HFFc6 (cell line): Measurements from ENCODE around the gene TIGD3. TPM values are rescaled to one million over a fixed set of nuclear protein-coding genes. Genes with fewer than 3 reads are reported as not detected.
"Not testable (repeated sequence)": the region's sequence is repeated elsewhere in the genome, so short reads cannot be mapped to it uniquely, and the experiment has no call there.

Source experiments
- DNase-seq: peaks from one replicate; pipeline ENCODE4 v3.0.0-alpha.2; 2018
- H3K27ac Mint-ChIP-seq: 2 replicates; pipeline ENCODE4 v1.8.0; 2020; ENCODE audit warnings: mild to moderate bottlenecking, mixed read lengths
- H3K27me3 Mint-ChIP-seq: 2 replicates; pipeline ENCODE4 v1.8.0; 2021; ENCODE audit warnings: mild to moderate bottlenecking, moderate library complexity, mixed read lengths; ENCODE audit not compliant: insufficient read depth
- H3K36me3 Mint-ChIP-seq: 2 replicates; pipeline ENCODE4 v1.8.0; 2021; ENCODE audit warnings: low read depth, mixed read lengths
- H3K4me1 Mint-ChIP-seq: 2 replicates; pipeline ENCODE4 v1.8.0; 2020; ENCODE audit warnings: low read depth, mixed read lengths
- H3K4me3 Mint-ChIP-seq: 2 replicates; pipeline ENCODE4 v1.8.0; 2020; ENCODE audit warnings: mild to moderate bottlenecking, moderate library complexity, mixed read lengths
- H3K9me3 Mint-ChIP-seq: 2 replicates; pipeline ENCODE4 v1.8.0; 2020; ENCODE audit warnings: mild to moderate bottlenecking, mixed read lengths
- CTCF ChIP-seq: fragments of 200-600 bp; sonication (generic); IDR thresholded peaks from 2 replicates; pipeline ENCODE4 v1.5.0; 2021; ENCODE audit warnings: antibody characterized with exemption, mild to moderate bottlenecking
- total RNA-seq, 6 experiments: library from RNA; stranded (reverse); fragmentation: NEBNext Ultra II Directional; extraction: Animal tissue kit (Norgen Biotek cat#: 25700); gene quantifications; 2 replicates in 1 of 6; 3 replicates in 5 of 6; pipeline ENCODE4 v1.2.3, GENCODE V29; 2021

Gene TIGD3
- total RNA-seq, 6 experiments from 2014 or later: 0.12 to 0.13 TPM; not detected in 4

- TF ChIP-seq CTCF: no peak
- no peak for DNase-seq
- Mint-ChIP-seq H3K9me3 (no peaks in the 10 kb centered on the region), H3K36me3 (peaks cover 5% of the 10 kb centered on the region; the same call in 1 of the 2 replicates), H3K27me3 (peaks cover 9% of the 10 kb centered on the region), H3K4me1 (peaks cover 12% of the 10 kb centered on the region), H3K4me3 (peak overlapping the region; percentile 60), H3K27ac (peak overlapping the region; percentile 77)
Observed at GRCh38 chr11:65329478-65329877, 25.1 kb upstream of the TIGD3 start.

GRCh38 chr11:65329944-65330403, 24.6 kb upstream of the TIGD3 start:
- TF ChIP-seq CTCF: peak; percentile 97
- H3K4me3 Mint-ChIP-seq: peak overlapping the region; percentile 60
- peaks cover 7% of the 10 kb centered on the region for H3K27me3 Mint-ChIP-seq
- peak overlapping the region; percentile 77 for H3K27ac Mint-ChIP-seq
- DNase-seq: peak; percentile 84
- peaks cover 5% of the 10 kb centered on the region; the same call in 1 of the 2 replicates for H3K36me3 Mint-ChIP-seq
- H3K4me1 Mint-ChIP-seq: peaks cover 15% of the 10 kb centered on the region
- H3K9me3 Mint-ChIP-seq: no peaks in the 10 kb centered on the region

- Mint-ChIP-seq H3K4me1 (peaks cover 20% of the 10 kb centered on the region), H3K4me3 (peak overlapping the region; percentile 60; the same call in 1 of the 2 replicates), H3K27ac (peak overlapping the region; percentile 77; the same call in 1 of the 2 replicates), H3K9me3 (no peaks in the 10 kb centered on the region), H3K36me3 (peaks cover 6% of the 10 kb centered on the region), H3K27me3 (peaks cover 7% of the 10 kb centered on the region; the same call in 1 of the 2 replicates)
- no peak for DNase-seq
- no peak for TF ChIP-seq CTCF
Observed at GRCh38 chr11:65330544-65330943, 24.0 kb upstream of the TIGD3 start.

GRCh38 chr11:65332591-65332990, 22.0 kb upstream of the TIGD3 start:
- H3K4me1 Mint-ChIP-seq: peaks cover 23% of the 10 kb centered on the region
- not testable (repeated sequence) for H3K36me3 Mint-ChIP-seq, H3K27me3 Mint-ChIP-seq, DNase-seq, H3K27ac Mint-ChIP-seq, H3K9me3 Mint-ChIP-seq, H3K4me3 Mint-ChIP-seq

GRCh38 chr11:65334696-65335295, 19.8 kb upstream of the TIGD3 start:
- no peak for DNase-seq
- Mint-ChIP-seq H3K9me3 (no peaks in the 10 kb centered on the region), H3K27me3 (peaks cover 3% of the 10 kb centered on the region; the same call in 1 of the 2 replicates), H3K4me1 (peaks cover 33% of the 10 kb centered on the region), H3K36me3 (peaks cover 13% of the 10 kb centered on the region), H3K27ac (peak overlapping the region; percentile 75), H3K4me3 (peak overlapping the region; percentile 90)
- no peak for TF ChIP-seq CTCF

GRCh38 chr11:65338676-65339075, 15.9 kb upstream of the TIGD3 start:
- H3K36me3 Mint-ChIP-seq: peaks cover 19% of the 10 kb centered on the region
- no peaks in the 10 kb centered on the region for H3K9me3 Mint-ChIP-seq
- TF ChIP-seq CTCF: no peak
- no peak overlapping the region; the same call in 1 of the 2 replicates for H3K27ac Mint-ChIP-seq
- H3K4me1 Mint-ChIP-seq: peaks cover 32% of the 10 kb centered on the region
- no peak for DNase-seq
- H3K27me3 Mint-ChIP-seq: peaks cover 1% of the 10 kb centered on the region
- no peak overlapping the region for H3K4me3 Mint-ChIP-seq
